ENCODE measurements around the gene CHST14.

Gene CHST14

DNA sequence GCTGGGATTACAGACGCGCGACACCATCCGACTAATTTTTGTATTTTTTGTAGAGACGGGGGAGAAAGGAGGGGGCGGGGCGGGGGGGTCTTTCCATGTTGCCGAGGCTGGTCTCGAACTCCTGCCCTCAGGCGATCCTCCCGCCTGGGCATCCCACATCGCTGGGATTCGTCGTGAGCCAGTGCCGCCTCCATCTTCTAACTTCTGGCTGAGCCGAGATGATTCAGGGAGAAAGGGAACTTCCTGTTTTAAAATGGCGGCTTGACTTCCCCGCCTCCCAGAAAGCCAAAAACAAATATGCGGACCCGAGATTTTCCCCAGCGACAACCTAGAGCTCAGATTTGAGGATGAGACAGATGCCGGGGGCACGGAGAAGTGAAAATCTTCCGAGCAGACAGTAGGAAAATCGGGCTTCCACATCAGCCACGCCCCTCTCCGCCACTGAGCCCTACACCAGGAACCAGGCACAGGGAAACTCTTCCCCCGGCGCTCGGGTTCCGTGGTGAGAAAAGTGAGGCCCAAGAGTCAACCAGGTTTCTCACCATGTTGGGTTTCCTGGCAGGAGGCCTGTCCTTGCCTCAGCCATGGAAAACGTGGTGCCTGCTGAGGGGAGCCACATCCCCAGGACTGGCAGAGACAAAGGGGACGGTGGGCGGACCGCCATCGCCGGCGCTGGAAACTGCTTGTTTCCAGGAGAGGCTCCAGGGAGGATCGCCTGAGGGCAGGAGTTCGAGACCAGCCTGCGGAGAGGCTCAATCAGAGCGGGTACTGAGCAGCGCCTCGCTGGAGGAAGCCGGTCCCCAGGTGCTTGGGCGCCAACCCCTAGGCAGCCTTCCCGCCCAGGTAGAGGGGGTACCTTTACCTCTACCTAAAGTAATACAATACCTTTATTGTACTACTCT lies 18.7 kb downstream of the CHST14 start:
- DNase-seq (ENCODE audit: low spot score) = no peak

DNA sequence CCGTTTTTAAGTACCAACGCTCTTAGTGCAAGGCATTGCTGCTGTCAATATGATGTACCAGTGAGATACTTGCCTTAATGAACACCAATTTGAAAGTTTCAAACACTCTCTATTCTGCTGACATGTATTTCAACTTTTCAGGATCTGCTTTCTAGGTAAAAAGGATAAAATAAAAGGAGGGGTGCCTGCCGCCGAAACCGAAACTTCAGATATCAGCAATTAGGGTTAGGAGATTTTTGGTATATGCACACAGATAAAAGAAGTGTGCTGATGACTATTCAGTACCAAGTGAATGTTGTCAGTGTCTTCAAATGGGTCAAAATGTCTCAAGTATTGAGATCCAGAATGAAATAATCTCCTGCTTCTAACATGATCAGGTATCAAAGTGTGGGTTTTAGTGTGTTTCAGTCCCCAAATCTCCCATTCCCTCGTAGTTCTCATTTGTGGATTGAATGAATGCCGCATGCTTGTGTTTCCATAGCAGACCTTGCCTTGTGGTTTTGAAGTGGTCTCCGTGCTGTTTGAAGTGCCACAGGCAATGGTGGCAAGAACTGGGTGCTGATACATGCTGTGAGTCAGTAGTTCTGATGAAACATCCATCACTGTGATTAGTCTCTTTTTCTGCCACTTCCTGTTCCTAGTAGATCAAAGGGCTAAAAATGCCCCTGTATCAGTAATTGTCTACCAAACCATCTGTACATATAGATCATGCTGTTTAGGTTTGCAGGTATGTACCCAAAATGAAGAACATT lies 22.5 kb downstream of the CHST14 start:
- DNase-seq (ENCODE audit: low spot score) = peak; percentile 54

DNA sequence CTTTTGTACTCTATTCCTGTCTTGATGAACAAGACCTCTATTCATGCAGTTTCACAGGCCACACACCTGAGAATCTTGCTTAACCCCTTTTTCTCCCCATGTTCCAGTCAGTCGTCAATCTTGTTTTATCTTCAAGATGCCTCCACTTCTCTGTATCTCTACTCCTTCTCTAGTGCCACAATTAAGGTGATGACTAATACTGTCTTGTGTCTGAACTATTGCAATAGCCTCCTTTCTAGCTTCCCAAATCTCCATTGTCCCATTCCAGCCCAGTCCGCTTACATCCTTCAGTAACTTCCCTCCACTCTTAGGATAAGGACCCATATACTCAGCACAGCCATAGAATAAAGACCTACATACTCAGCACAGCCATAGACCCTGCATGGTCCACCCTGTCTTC lies 24.7 kb downstream of the CHST14 start:
- DNase-seq (ENCODE audit: low spot score) = no peak

DNA sequence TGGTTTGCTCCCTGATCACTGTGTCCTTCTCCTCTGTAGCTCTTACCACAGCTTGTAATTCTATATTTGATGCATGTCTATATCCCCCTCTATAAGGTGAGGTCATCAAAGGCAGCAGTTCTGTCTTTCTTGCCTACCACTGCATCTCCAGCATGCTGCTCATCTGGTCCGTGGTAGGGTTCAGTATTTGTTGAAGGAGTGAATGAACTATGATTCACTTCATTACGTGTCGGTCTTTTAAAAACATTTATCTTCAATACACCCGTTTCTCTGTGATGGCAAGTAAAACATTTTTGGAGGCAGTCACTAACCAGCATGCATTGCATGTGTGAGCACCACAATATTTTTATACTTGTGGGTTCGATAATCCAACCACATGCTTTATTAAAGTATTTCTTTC lies 27.6 kb downstream of the CHST14 start:
- DNase-seq (ENCODE audit: low spot score) = no peak

DNA sequence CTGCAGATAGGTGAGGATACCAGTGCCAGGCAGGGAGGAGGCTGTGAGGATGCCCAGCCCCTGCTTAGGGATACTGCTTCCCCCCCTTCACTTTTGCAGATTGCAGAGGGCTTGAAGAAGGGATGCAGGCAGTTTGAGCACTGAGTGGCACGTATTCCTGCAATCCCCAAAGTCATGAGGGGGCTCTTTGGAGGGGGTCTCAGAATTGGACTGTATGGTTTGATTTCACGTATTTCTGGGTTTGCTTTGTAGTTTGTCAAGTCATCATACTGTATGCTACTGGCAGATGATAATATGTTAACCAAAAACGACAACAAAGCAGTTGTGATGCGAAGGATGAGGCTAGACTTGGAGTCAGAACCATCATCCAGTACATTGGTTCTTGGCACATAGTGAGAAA lies 28.1 kb downstream of the CHST14 start:
- DNase-seq (ENCODE audit: low spot score) = no peak

DNA sequence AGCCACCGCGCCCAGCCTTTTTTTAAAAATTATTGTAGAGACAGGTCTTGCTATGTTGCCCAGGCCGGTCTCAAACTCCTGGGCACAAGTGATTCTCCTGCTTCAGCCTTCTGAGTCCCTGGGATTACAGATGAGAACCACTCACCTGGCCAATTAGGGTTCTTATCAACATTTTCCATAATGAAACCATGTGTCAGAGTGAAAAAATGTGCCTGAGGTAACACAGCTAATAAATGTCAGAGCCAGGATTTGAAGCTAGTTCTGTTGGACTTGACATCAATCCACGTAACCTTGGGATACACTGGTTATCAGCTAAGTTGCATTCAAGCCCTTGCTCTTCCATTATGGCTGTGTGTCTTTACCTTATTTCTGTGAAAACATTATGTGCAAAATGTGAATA lies 29.1 kb downstream of the CHST14 start:
- DNase-seq (ENCODE audit: low spot score) = no peak

DNA sequence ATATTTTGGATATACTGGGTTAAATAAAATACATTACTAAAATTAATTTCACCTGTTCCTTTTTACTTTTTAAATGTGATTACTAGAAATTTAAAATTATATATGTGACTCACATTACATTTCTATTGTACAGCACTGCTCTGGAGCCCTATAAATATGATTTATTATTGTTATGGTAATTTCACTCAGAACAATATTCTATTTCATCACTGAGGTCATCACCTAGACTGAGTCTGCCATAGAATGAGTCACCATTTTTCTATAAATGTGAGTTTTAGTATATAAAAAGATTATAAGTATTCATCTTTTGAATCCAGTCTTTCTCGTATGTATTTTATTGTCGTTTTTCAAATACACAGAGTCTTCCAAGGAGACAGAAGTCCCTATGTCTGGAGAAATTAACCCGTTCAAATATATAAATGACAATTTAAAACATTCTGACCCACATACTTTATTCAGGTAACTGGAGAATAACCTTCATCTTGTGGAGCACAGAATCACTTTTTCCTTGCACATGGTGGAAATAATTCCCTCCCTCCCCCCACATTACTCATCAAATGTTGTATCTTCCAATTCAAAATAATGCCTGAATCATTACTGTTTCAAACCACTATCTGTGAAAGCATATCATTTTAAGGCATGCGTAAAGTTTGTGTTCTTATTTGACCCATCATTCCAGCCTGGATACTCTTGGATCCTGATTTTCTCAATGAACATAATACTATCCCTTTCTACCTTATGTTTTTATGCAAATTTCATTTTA lies 30.0 kb downstream of the CHST14 start:
- no peak for DNase-seq (ENCODE audit: low spot score)

DNA sequence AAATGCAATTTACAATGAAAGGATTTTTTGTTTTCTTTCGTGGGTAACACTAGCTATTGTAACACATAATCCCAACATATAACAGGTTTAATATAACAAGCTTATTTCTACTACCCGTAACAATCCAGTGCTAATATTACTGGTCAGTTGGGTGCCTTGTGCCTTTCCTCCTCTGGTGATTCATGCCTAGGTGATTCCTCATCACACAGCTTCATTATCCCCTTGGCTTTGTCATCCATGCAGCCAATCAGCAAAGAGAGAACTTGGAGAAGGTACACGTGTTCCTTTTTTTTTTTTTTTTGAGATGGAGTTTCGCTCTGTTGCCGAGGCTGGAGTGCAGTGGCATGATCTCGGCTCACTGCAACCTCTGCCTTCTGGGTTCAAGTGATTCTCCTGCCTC lies 30.7 kb downstream of the CHST14 start:
- DNase-seq (ENCODE audit: low spot score) = peak; percentile 65

DNA sequence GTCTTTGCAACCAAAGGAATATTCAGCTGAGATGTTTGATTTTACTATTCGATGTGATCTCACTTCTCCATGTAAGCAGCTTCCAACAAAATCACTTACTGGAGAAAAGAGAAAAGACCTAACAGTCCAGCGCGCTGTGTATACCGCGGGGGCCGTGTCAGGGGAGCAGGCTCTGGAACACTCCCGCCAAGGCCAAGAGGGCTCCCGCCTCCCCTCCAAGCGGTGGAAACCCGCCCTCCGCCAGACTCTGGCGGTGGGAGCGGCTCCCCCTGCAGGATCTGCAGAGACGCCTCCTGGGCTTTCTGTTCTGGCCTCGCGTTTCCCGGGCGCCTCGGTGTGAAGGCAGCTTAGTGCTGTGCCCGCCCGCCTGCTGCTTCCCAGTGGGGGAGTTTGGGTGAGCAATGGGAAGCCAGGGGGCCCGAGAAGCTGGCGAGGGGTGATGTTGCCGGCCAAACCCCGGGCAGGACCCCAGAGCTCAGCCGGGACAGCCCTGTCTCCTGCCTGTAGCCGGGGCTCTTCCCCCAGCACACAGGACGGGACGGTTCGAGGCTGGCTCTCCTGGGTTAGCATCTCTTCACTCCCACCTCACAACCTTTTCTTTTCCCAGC lies 36.3 kb downstream of the CHST14 start:
- DNase-seq (ENCODE audit: low spot score) = peak; percentile 71

DNA sequence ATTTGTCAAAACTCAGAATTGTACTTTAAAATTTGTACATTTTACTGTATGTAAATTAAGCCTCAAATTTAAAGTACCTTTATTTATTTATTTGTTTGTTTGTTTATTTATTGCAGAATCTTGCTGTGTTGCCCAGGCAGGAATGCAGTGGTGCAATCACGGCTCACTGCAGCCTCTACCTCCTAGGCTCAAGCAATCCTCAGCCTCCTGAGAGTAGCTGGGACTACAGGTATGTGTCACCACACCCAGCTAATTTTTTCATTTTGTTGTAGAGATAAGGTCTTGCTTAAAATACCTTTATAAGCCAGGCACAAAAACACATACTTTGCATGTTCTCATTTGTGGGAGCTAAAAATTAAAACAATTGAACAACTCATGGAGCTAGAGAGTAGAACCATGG lies 37.4 kb downstream of the CHST14 start:
- DNase-seq (ENCODE audit: low spot score) = no peak

DNA sequence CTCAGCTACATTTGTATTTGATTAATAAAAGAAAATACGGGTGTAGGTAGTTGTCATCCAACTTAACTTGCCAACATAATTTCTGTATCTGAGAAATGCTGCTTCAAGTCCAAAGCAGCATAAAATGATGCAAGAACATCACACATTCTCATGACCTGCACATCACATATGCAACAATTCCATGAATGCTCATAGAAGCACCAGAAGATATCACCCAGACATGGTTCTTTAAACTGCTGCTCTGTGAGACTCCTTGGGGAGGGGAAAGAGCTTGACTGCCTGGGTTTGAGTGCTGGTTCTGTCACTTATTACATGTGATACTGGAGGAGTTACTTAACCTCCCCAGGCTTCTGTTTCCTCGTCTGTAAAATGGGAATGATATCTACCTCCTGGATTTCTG lies 39.4 kb downstream of the CHST14 start:
- no peak for DNase-seq (ENCODE audit: low spot score)

DNA sequence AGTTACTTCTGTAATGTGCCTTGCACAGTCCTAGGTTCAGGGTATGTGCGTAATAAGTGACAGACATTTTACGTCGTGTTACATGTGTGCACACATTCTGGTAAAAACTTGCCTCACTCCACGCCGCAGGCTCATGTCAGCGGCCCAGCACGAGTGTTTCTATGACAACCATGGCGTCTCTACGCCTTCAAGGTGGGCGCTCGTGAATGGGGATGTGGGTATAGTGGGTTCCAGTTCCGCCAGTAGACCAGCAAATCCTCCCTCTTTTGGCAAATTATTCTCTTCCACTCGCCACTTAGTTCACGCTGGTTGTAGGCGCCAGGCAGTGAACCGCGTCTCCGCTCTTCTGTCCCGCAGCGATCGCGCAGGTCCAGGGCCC lies 40.3 kb downstream of the CHST14 start:
- peak; percentile 10 for DNase-seq (ENCODE audit: low spot score)

DNA sequence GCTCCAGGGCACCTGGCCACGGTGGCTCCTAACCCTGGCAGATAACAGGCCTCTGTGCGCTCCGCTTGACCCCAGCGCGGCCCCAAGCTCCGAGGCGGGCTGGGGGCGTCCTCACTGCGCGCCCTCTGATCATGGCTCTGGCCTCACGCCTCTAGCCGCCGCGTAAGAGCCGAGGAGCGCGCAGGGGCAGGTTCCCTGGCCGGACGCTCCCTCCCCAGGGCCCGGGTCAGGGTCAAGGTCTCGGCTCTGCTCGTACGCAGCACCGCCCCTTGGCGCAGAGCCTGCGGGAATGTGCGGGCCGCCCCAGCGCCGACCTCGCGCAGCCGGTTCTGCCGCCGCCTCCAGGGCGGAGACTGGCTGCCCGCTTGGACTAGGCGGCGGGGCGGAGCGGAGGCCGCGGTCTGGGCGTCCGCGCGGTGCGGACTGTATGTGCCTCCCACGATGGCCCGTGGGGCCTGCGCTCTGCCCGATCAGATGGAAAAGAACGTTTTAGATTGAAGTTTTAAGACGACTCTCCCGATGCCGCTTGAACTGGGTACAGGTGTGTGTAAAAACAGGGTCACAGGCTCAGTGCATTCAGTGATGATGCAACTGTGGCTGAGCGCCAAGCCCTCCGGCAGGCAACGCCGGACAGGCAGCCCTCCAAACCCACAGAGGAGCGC lies 40.8 kb downstream of the CHST14 start:
- DNase-seq (ENCODE audit: low spot score) = peak; percentile 33

DNA sequence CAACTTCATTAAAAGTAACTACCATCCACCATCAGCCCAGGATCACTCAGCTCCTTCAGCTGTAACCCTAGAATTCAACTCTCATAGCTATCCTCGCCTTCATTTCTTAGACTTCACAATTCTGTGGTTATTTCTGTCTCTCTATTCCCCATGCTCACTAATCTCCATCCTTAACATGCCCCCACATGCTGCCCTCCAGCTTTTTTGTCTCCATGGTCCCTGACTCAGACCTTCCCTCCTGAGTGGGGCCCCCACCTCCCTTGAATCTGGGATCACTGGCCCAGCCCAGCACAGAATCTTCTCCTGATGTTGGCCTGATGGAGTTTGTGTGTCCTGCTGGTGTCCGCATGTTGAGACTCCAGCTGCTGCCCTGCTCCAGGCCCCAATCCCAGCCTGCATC lies 41.7 kb downstream of the CHST14 start:
- no peak for DNase-seq (ENCODE audit: low spot score)

DNA sequence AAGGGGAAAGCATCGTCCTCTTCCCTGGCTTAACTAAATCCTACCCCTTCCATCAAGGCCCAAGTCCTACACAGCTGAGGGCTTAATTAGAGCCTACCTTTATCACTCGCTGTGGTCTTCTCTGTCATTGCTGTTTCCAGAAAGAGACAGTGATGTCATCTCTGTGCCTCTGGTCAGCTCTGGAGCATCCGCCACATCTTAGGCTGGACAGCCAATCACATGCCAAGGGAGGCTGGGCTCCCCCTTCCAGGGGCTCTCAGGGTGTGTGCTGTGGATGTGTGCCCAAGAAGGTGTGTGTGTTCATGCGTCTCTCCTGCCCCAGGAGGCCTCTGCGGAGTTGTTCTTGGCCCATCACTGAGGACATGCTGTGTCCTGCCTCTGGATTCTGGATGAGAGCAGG lies 42.8 kb downstream of the CHST14 start:
- no peak for DNase-seq (ENCODE audit: low spot score)

DNA sequence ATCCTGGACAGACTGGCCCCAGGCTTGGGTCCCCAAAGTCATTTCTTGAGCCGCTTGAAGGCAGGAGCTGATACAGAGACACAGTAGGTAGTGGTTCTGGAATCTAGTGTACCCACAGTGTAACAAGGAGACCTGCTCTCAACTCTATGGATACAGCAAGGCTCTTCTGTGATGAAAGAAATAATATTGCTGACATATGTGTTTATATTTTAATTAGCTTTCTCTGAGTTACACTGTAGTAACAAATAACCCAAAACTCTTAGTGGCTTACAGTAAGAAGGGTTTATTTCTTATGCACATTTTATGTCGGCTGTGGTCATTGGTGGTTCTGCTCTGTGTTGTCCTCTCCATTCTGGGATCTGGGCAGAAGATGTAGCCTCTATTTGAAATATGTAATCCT lies 45.5 kb downstream of the CHST14 start:
- DNase-seq (ENCODE audit: low spot score) = no peak

All from kidney tubule cell (primary cell).